Measurements from ENCODE around the gene CNTN4.

The CNTN4 gene

GRCh38 chr3:2870724-2871333 lies 772.2 kb downstream of the CNTN4 start:
- Histone ChIP-seq H2AFZ (ENCODE audit: low read depth, low read length) (no peak overlapping the region), H3K4me2 (ENCODE audit: insufficient read depth, low read length) (no peak overlapping the region), H3K4me1 (ENCODE audit: insufficient read depth, low read length) (no peaks in the 10 kb centered on the region), H3K9ac (ENCODE audit: low read depth, low read length) (no peak overlapping the region), H3K27ac (ENCODE audit: low read length) (no peak overlapping the region), H4K20me1 (ENCODE audit: insufficient read depth, low read length) (no peaks in the 10 kb centered on the region), H3K27me3 (ENCODE audit: insufficient read depth, low read length, poor library complexity) (no peaks in the 10 kb centered on the region), H3K79me2 (ENCODE audit: insufficient read depth, low read length) (no peaks in the 10 kb centered on the region), H3K9me3 (ENCODE audit: insufficient read depth, low read length, severe bottlenecking) (no peaks in the 10 kb centered on the region), H3K4me3 (ENCODE audit: low read depth in 1 of 2, low read length in 2 of 2) (no peak overlapping the region), H3K36me3 (ENCODE audit: insufficient read depth, low read length) (no peaks in the 10 kb centered on the region)
- no peak for DNase-seq
- TF ChIP-seq EZH2 (IDR thresholded peaks at IDR 0.05; ENCODE audit: borderline replicate concordance, low read depth, low read length, severe bottlenecking) = no peak
- TF ChIP-seq, protein P1, sequence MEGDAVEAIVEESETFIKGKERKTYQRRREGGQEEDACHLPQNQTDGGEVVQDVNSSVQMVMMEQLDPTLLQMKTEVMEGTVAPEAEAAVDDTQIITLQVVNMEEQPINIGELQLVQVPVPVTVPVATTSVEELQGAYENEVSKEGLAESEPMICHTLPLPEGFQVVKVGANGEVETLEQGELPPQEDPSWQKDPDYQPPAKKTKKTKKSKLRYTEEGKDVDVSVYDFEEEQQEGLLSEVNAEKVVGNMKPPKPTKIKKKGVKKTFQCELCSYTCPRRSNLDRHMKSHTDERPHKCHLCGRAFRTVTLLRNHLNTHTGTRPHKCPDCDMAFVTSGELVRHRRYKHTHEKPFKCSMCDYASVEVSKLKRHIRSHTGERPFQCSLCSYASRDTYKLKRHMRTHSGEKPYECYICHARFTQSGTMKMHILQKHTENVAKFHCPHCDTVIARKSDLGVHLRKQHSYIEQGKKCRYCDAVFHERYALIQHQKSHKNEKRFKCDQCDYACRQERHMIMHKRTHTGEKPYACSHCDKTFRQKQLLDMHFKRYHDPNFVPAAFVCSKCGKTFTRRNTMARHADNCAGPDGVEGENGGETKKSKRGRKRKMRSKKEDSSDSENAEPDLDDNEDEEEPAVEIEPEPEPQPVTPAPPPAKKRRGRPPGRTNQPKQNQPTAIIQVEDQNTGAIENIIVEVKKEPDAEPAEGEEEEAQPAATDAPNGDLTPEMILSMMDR (IDR thresholded peaks at IDR 0.05; ENCODE audit: borderline replicate concordance, extremely low read depth, low read length, poor library complexity, severe bottlenecking) = no peak
- ATAC-seq (ENCODE audit: insufficient read depth, low read depth) = no peak

DNA sequence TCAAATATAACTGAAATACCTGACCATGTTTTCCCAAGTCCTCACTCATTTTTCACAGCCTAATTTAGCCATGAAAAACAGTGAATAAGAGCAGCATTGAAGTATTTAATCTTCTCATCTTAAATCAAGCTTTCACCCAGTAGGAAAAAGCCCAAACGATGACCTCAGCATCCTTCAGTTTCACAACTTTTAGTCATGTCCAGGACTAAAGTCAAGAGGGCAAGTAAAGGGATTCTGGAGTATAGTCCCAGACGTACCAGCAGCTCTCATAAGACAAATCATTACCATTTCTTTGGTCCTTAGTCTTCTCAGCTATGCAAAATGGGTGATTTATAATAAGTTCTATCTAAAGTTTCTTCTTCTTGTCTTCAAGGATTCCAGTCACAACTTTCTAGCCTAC lies 774.2 kb downstream of the CNTN4 start:
- H2AFZ ChIP-seq (ENCODE audit: low read depth, low read length) = no peak overlapping the region
- H3K4me2 ChIP-seq (ENCODE audit: insufficient read depth, low read length) = no peak overlapping the region
- H3K36me3 ChIP-seq (ENCODE audit: insufficient read depth, low read length) = no peaks in the 10 kb centered on the region
- H3K4me3 ChIP-seq (ENCODE audit: low read depth in 1 of 2, low read length in 2 of 2) = no peak overlapping the region
- ATAC-seq (ENCODE audit: insufficient read depth, low read depth) (no peak), DNase-seq (no peak)
- H3K4me1 ChIP-seq (ENCODE audit: insufficient read depth, low read length) = no peaks in the 10 kb centered on the region
- TF ChIP-seq, protein P1 (IDR thresholded peaks at IDR 0.05; ENCODE audit: borderline replicate concordance, extremely low read depth, low read length, poor library complexity, severe bottlenecking) = no peak
- TF ChIP-seq EZH2 (IDR thresholded peaks at IDR 0.05; ENCODE audit: borderline replicate concordance, low read depth, low read length, severe bottlenecking) = no peak
- no peak overlapping the region for H3K27ac ChIP-seq (ENCODE audit: low read length)
- no peaks in the 10 kb centered on the region for H4K20me1 ChIP-seq (ENCODE audit: insufficient read depth, low read length)
- H3K27me3 ChIP-seq (ENCODE audit: insufficient read depth, low read length, poor library complexity) = no peaks in the 10 kb centered on the region
- H3K79me2 ChIP-seq (ENCODE audit: insufficient read depth, low read length) = no peaks in the 10 kb centered on the region
- H3K9ac ChIP-seq (ENCODE audit: low read depth, low read length) = no peak overlapping the region
- H3K9me3 ChIP-seq (ENCODE audit: insufficient read depth, low read length, severe bottlenecking) = no peaks in the 10 kb centered on the region

GRCh38 chr3:2873986-2874385 lies 775.3 kb downstream of the CNTN4 start:
- no peaks in the 10 kb centered on the region for H3K79me2 ChIP-seq (ENCODE audit: insufficient read depth, low read length)
- H3K4me2 ChIP-seq (ENCODE audit: insufficient read depth, low read length) = no peak overlapping the region
- H3K9me3 ChIP-seq (ENCODE audit: insufficient read depth, low read length, severe bottlenecking) = no peaks in the 10 kb centered on the region
- no peak overlapping the region for H3K4me3 ChIP-seq (ENCODE audit: low read depth in 1 of 2, low read length in 2 of 2)
- no peaks in the 10 kb centered on the region for H3K27me3 ChIP-seq (ENCODE audit: insufficient read depth, low read length, poor library complexity)
- no peaks in the 10 kb centered on the region for H4K20me1 ChIP-seq (ENCODE audit: insufficient read depth, low read length)
- H3K27ac ChIP-seq (ENCODE audit: low read length) = no peak overlapping the region
- DNase-seq (no peak), ATAC-seq (ENCODE audit: insufficient read depth, low read depth) (no peak)
- H3K4me1 ChIP-seq (ENCODE audit: insufficient read depth, low read length) = no peaks in the 10 kb centered on the region
- H3K9ac ChIP-seq (ENCODE audit: low read depth, low read length) = no peak overlapping the region
- H2AFZ ChIP-seq (ENCODE audit: low read depth, low read length) = no peak overlapping the region
- TF ChIP-seq, protein P1 (IDR thresholded peaks at IDR 0.05; ENCODE audit: borderline replicate concordance, extremely low read depth, low read length, poor library complexity, severe bottlenecking) = no peak
- TF ChIP-seq EZH2 (IDR thresholded peaks at IDR 0.05; ENCODE audit: borderline replicate concordance, low read depth, low read length, severe bottlenecking) = no peak
- H3K36me3 ChIP-seq (ENCODE audit: insufficient read depth, low read length) = no peaks in the 10 kb centered on the region

All from DND-41 (cell line).